CD4-positive, alpha-beta T cell treated with Interleukin-1 beta for 1 hour (primary cell): Measurements from ENCODE around the gene PCDHB9.
"Not testable (repeated sequence)": the region's sequence is repeated elsewhere in the genome, so short reads cannot be mapped to it uniquely, and the experiment has no call there.

Experiments used
- DNase-seq, 2 donors: peaks; one replicate each; pipeline ENCODE4 v3.0.0-alpha.2; 2020 to 2022

PCDHB9 gene

GRCh38 chr5:141186897-141187512 lies at the start of gene PCDHB9:
PCDHB9 (plus strand) TSS chr5:141187161; CDS start chr5:141187319, 158 bp downstream.
- peak in 1 of 2 donors; percentile 23 for DNase-seq

- not testable (repeated sequence) for DNase-seq
Observed at GRCh38 chr5:141137346-141137745, 49.6 kb upstream of the PCDHB9 start.

GRCh38 chr5:141149812-141150211 lies 37.1 kb upstream of the PCDHB9 start, which contains the start of gene PCDHB6:
PCDHB6 (plus strand) TSS chr5:141150057; CDS start chr5:141150258, 201 bp downstream.
- no peak for DNase-seq

- no peak for DNase-seq
Observed at GRCh38 chr5:141150224-141150992, 36.6 kb upstream of the PCDHB9 start.

- DNase-seq, result no peak
Observed at GRCh38 chr5:141150993-141151325, 36.0 kb upstream of the PCDHB9 start.

GRCh38 chr5:141151632-141152031 lies 35.3 kb upstream of the PCDHB9 start:
- not testable (repeated sequence) for DNase-seq

- DNase-seq, result not testable (repeated sequence)
Observed at GRCh38 chr5:141152096-141152495, 34.9 kb upstream of the PCDHB9 start.

GRCh38 chr5:141155540-141156374 lies 31.2 kb upstream of the PCDHB9 start:
- DNase-seq, result no peak

GRCh38 chr5:141157356-141157755 lies 29.6 kb upstream of the PCDHB9 start:
- DNase-seq, result not testable (repeated sequence)

- not testable (repeated sequence) for DNase-seq
Observed at GRCh38 chr5:141157901-141158300, 29.1 kb upstream of the PCDHB9 start.

GRCh38 chr5:141172381-141173204 lies 14.4 kb upstream of the PCDHB9 start, which contains the start of gene PCDHB7:
PCDHB7 (plus strand) TSS chr5:141172644; CDS start chr5:141172836, 192 bp downstream.
- DNase-seq, result peak in 1 of 2 donors; percentile 10

- DNase-seq, result not testable (repeated sequence)
Observed at GRCh38 chr5:141174291-141175104, 12.5 kb upstream of the PCDHB9 start.

- DNase-seq, result no peak
Observed at GRCh38 chr5:141175933-141176332, 11.0 kb upstream of the PCDHB9 start.

- not testable (repeated sequence) for DNase-seq
Observed at GRCh38 chr5:141177577-141178191, 9.3 kb upstream of the PCDHB9 start, which contains the start of gene PCDHB8. PCDHB8 (plus strand) TSS chr5:141177790; CDS start chr5:141178035, 245 bp downstream.

- not testable (repeated sequence) for DNase-seq
Observed at GRCh38 chr5:141179371-141179770, 7.6 kb upstream of the PCDHB9 start.

GRCh38 chr5:141179876-141180275 lies 7.1 kb upstream of the PCDHB9 start:
- not testable (repeated sequence) for DNase-seq

- no peak for DNase-seq
Observed at GRCh38 chr5:141180313-141180712, 6.6 kb upstream of the PCDHB9 start.

- DNase-seq, result no peak
Observed at GRCh38 chr5:141182248-141182647, 4.7 kb upstream of the PCDHB9 start, which contains the start of gene PCDHB16. PCDHB16 (plus strand) TSS chr5:141182387; CDS start chr5:141182560, 173 bp downstream.

GRCh38 chr5:141184117-141184855 lies 2.7 kb upstream of the PCDHB9 start:
- not testable (repeated sequence) for DNase-seq

- not testable (repeated sequence) for DNase-seq
Observed at GRCh38 chr5:141188682-141189081, 1.7 kb downstream of the PCDHB9 start.
